ENCODE measurements around the gene EARS2.

- TF ChIP-seq SMC3 (IDR thresholded peaks at IDR 0.05; ENCODE audit: low read depth, low read length) (no peak), POLR2AphosphoS5 (IDR thresholded peaks at IDR 0.05; ENCODE audit: low read depth, low read length) (no peak), RCOR1 (IDR thresholded peaks at IDR 0.05; ENCODE audit: low read length) (no peak), FOSL2 (IDR thresholded peaks at IDR 0.05; ENCODE audit: borderline replicate concordance, low read depth) (no peak), GABPA (IDR thresholded peaks at IDR 0.05; ENCODE audit: low read depth) (no peak), MXI1 (IDR thresholded peaks at IDR 0.05; ENCODE audit: low read depth, low read length) (no peak), CHD2 (IDR thresholded peaks at IDR 0.05; ENCODE audit: low read length, partially characterized antibody) (no peak), RFX5 (IDR thresholded peaks at IDR 0.05; ENCODE audit: low read length) (no peak)
- TF ChIP-seq, protein P1, sequence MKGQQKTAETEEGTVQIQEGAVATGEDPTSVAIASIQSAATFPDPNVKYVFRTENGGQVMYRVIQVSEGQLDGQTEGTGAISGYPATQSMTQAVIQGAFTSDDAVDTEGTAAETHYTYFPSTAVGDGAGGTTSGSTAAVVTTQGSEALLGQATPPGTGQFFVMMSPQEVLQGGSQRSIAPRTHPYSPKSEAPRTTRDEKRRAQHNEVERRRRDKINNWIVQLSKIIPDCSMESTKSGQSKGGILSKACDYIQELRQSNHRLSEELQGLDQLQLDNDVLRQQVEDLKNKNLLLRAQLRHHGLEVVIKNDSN (IDR thresholded peaks at IDR 0.05; ENCODE audit: borderline replicate concordance, low read depth): no peak
- TF ChIP-seq, protein P2, sequence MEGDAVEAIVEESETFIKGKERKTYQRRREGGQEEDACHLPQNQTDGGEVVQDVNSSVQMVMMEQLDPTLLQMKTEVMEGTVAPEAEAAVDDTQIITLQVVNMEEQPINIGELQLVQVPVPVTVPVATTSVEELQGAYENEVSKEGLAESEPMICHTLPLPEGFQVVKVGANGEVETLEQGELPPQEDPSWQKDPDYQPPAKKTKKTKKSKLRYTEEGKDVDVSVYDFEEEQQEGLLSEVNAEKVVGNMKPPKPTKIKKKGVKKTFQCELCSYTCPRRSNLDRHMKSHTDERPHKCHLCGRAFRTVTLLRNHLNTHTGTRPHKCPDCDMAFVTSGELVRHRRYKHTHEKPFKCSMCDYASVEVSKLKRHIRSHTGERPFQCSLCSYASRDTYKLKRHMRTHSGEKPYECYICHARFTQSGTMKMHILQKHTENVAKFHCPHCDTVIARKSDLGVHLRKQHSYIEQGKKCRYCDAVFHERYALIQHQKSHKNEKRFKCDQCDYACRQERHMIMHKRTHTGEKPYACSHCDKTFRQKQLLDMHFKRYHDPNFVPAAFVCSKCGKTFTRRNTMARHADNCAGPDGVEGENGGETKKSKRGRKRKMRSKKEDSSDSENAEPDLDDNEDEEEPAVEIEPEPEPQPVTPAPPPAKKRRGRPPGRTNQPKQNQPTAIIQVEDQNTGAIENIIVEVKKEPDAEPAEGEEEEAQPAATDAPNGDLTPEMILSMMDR (IDR thresholded peaks at IDR 0.05): no peak
- TF ChIP-seq, protein P3, sequence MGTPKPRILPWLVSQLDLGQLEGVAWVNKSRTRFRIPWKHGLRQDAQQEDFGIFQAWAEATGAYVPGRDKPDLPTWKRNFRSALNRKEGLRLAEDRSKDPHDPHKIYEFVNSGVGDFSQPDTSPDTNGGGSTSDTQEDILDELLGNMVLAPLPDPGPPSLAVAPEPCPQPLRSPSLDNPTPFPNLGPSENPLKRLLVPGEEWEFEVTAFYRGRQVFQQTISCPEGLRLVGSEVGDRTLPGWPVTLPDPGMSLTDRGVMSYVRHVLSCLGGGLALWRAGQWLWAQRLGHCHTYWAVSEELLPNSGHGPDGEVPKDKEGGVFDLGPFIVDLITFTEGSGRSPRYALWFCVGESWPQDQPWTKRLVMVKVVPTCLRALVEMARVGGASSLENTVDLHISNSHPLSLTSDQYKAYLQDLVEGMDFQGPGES (IDR thresholded peaks at IDR 0.05; ENCODE audit: low read depth, low read length): no peak
- TF ChIP-seq, protein P4, sequence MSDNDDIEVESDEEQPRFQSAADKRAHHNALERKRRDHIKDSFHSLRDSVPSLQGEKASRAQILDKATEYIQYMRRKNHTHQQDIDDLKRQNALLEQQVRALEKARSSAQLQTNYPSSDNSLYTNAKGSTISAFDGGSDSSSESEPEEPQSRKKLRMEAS (IDR thresholded peaks at IDR 0.05; ENCODE audit: low read depth): no peak
Observed at GRCh38 chr16:23482778-23483177, 74.4 kb downstream of the EARS2 start.

Data from SK-N-SH (cell line).